GM23248 (cell line): ENCODE data around the gene REV3L. TPM values are rescaled to one million over a fixed set of nuclear protein-coding genes. Genes with fewer than 3 reads are reported as not detected.
A peak's percentile ranks its signal among the peaks of the same experiment; 100 is the strongest.

Source experiments
- DNase-seq: peaks from one replicate; pipeline ENCODE4 v3.0.0-alpha.2; 2015
- H2AFZ ChIP-seq: fragments of 200-600 bp; sonication (generic); 2 replicates; pipeline ENCODE4 v1.6.1; 2016; ENCODE audit warnings: antibody characterized with exemption
- H3F3A ChIP-seq: fragments of 200-600 bp; sonication (generic); 2 replicates; pipeline ENCODE4 v1.6.1; 2016; ENCODE audit warnings: mild to moderate bottlenecking, antibody characterized with exemption, mixed run types; ENCODE audit not compliant: insufficient read depth
- H3K27ac ChIP-seq: fragments of 200-600 bp; sonication (generic); 2 replicates; pipeline ENCODE4 v1.5.1; 2016; ENCODE audit warnings: mild to moderate bottlenecking
- H3K27me3 ChIP-seq: fragments of 200-600 bp; sonication (generic); replicated peaks from 2 replicates; pipeline ENCODE4 v1.6.1; 2016; ENCODE audit warnings: mild to moderate bottlenecking; ENCODE audit not compliant: insufficient read depth
- H3K36me3 ChIP-seq: fragments of 200-600 bp; sonication (generic); 2 replicates; pipeline ENCODE4 v1.6.1; 2016; ENCODE audit warnings: low read depth, mild to moderate bottlenecking
- H3K4me1 ChIP-seq: fragments of 200-600 bp; sonication (generic); 2 replicates; pipeline ENCODE4 v1.6.1; 2016; ENCODE audit warnings: mild to moderate bottlenecking; ENCODE audit not compliant: insufficient read depth
- H3K4me2 ChIP-seq: fragments of 200-600 bp; sonication (generic); one replicate; pipeline ENCODE4 v1.6.1; 2016; ENCODE audit warnings: mild to moderate bottlenecking; ENCODE audit not compliant: unreplicated experiment
- H3K4me3 ChIP-seq: fragments of 200-600 bp; sonication (generic); 2 replicates; pipeline ENCODE4 v1.5.1; 2016; ENCODE audit warnings: mild to moderate bottlenecking
- H3K79me2 ChIP-seq: fragments of 200-600 bp; sonication (generic); 2 replicates; pipeline ENCODE4 v1.6.1; 2016; ENCODE audit warnings: mild to moderate bottlenecking; ENCODE audit not compliant: insufficient read depth
- H3K9ac ChIP-seq: fragments of 200-600 bp; sonication (generic); 2 replicates; pipeline ENCODE4 v1.6.1; 2016; ENCODE audit warnings: mild to moderate bottlenecking
- H3K9me2 ChIP-seq: fragments of 200-600 bp; sonication (generic); 2 replicates; pipeline ENCODE4 v1.6.1; 2016; ENCODE audit warnings: mixed run types, mild to moderate bottlenecking, moderate library complexity; ENCODE audit not compliant: insufficient read depth
- H3K9me3 ChIP-seq: fragments of 200-600 bp; sonication (generic); one replicate; pipeline ENCODE4 v1.6.1; 2017; ENCODE audit warnings: low read depth
- H4K20me1 ChIP-seq: fragments of 200-600 bp; sonication (generic); 2 replicates; pipeline ENCODE4 v1.6.0; 2016; ENCODE audit not compliant: insufficient read depth
- EZH2 ChIP-seq: fragments of 200-600 bp; sonication (generic); IDR thresholded peaks from 2 replicates; pipeline ENCODE4 v1.6.1; 2018; ENCODE audit warnings: antibody characterized with exemption, mild to moderate bottlenecking; ENCODE audit not compliant: insufficient read depth, poor library complexity, severe bottlenecking
- EZH2phosphoT487 ChIP-seq: fragments of 200-600 bp; sonication (generic); IDR thresholded peaks from 2 replicates; pipeline ENCODE4 v1.6.1; 2018; ENCODE audit warnings: antibody characterized with exemption, moderate library complexity, mild to moderate bottlenecking, low read depth; ENCODE audit not compliant: insufficient read depth
- WGBS, 2 experiments: methylation state at CpG; one replicate each; pipeline ENCODE4 v1.1.6; 2015 to 2017; ENCODE audit warnings: low lambda C conversion rate in 2 of 2, low coverage in 1 of 2; ENCODE audit errors: missing lambda C conversion rate in 2 of 2; 5-methylcytosine and 5-hydroxymethylcytosine counted together
- in situ Hi-C: fragments of 300-500 bp; cut with MboI; formaldehyde crosslinking; loops from 2 replicates; pipeline ENCODE4 v1.15.0; 2020
- polyA plus RNA-seq: library from polyadenylated mRNA; unstranded; fragments of >200 nt; fragmentation: Nextera tagmentation; extraction: Ambion mirVana; gene quantifications from 2 replicates; pipeline ENCODE4 v1.2.1, GENCODE V29; 2016
- total RNA-seq: library from RNA; depleted of rRNA; stranded (reverse); fragments of >200 nt; shearing (Covaris generic); gene quantifications from 2 replicates; pipeline ENCODE4 v1.2.3, GENCODE V29; 2014

REV3L gene
- total and polyA plus RNA-seq, 2 experiments from 2014 or later = 25.0 to 25.1 TPM

DNA sequence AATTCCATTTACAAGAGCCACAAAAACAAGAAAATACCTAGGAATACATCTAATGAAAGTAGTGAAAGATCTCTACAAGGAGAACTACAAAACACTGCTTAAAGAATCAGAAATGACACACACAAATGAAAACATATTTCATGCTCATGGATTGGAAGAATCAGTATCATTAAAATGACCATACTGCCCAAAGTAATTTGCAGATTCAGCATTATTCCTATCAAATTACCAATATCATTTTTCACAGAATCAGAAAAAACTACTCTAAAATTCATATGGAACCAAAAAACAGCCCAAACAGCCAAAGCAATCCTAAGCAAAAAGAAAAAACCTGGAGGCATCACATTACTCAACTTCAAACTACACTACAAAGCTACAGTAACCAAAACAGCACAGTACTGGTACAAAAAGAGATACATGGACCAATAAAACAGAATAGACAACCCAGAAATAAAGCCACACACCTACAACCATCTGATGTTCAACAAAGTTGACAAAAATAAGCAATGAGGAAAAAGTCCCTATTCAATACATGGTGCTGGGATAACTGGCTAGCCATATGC lies 24.3 kb downstream of the REV3L start:
- in situ Hi-C loops = no loop called here
- Histone ChIP-seq H3K9me2 (no peaks in the 10 kb centered on the region), H4K20me1 (no peaks in the 10 kb centered on the region), H3K4me2 (no peak overlapping the region), H3K27ac (no peak overlapping the region), H3K27me3 (no peaks in the 10 kb centered on the region), H3F3A (no peaks in the 10 kb centered on the region; the same call in 1 of the 2 replicates), H3K79me2 (peaks cover 100% of the 10 kb centered on the region), H3K36me3 (peaks cover 8% of the 10 kb centered on the region), H3K9ac (no peak overlapping the region), H2AFZ (no peak overlapping the region), H3K4me3 (no peak overlapping the region), H3K4me1 (peaks cover 32% of the 10 kb centered on the region), H3K9me3 (no peaks in the 10 kb centered on the region)
- DNase-seq = no peak
- no peak for TF ChIP-seq EZH2
- no peak for TF ChIP-seq EZH2phosphoT487

DNA sequence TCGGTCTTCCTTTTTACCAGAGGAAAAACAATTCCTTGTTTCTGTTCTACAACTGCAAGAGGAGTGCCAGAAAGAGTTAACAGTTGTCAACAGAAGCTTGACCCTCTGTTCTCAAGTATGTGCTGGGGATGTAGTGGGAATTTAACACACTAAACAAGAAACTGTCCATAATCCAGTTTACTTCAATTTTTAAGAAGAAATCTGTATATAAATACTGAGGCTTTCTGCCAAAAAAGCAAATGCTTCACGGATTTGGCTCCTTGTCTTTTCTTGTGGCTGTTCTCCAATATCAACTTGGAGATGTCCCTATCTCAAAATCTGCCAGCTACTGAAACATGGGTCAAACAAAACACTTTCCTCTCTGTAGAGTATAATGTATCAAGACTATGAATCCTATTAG lies 26.8 kb downstream of the REV3L start:
- peaks cover 100% of the 10 kb centered on the region for H3K79me2 ChIP-seq
- no peaks in the 10 kb centered on the region for H3K27me3 ChIP-seq
- 52 to 55% methylated on average over 2 of the region's 2 CpGs for WGBS, 2 experiments
- no peak overlapping the region for H3K27ac ChIP-seq
- DNase-seq = peak; percentile 44
- H4K20me1 ChIP-seq = no peaks in the 10 kb centered on the region
- H3K36me3 ChIP-seq = peaks cover 8% of the 10 kb centered on the region
- H3F3A ChIP-seq = peaks cover 9% of the 10 kb centered on the region; the same call in 1 of the 2 replicates
- no peak for TF ChIP-seq EZH2phosphoT487
- TF ChIP-seq EZH2 = no peak
- H3K9ac ChIP-seq = no peak overlapping the region
- H2AFZ ChIP-seq = no peak overlapping the region
- H3K9me2 ChIP-seq = no peaks in the 10 kb centered on the region
- H3K9me3 ChIP-seq = no peaks in the 10 kb centered on the region
- H3K4me3 ChIP-seq = no peak overlapping the region
- H3K4me2 ChIP-seq = no peak overlapping the region
- peaks cover 15% of the 10 kb centered on the region for H3K4me1 ChIP-seq
- in situ Hi-C loops = no loop called here

DNA sequence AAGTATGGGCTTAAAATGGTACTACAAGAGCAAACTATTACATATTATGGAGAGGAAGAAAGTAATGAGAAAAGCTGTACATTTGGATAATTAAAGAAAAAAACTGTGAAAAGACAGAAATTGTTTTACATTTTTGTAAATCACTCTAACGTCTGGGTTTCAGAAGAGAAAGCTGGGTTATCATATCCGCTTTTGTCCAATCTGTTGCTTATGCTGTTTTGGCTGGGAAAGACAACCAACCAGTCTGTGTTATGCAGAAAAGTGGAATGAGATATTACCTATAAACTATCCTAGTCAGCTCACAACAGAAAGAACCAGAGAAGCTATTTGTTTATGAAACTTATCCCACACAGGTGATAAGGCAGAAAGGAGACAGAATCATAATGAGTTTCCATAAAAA lies 32.4 kb downstream of the REV3L start:
- Histone ChIP-seq H3K27ac (no peak overlapping the region), H4K20me1 (0 out of 2 replicates have a peak, but pooled peaks cover 9% of the 10 kb centered on the region), H3K4me2 (no peak overlapping the region), H2AFZ (no peak overlapping the region), H3K9ac (no peak overlapping the region), H3K79me2 (peaks cover 100% of the 10 kb centered on the region), H3K4me1 (peaks cover 29% of the 10 kb centered on the region), H3K36me3 (no peaks in the 10 kb centered on the region), H3K4me3 (no peak overlapping the region), H3K27me3 (no peaks in the 10 kb centered on the region), H3K9me3 (no peaks in the 10 kb centered on the region), H3F3A (peaks cover 17% of the 10 kb centered on the region; the same call in 1 of the 2 replicates), H3K9me2 (no peaks in the 10 kb centered on the region)
- in situ Hi-C loops = no loop called here
- WGBS, 2 experiments = 95 to 97% methylated on average over 2 of the region's 2 CpGs
- no peak for DNase-seq
- TF ChIP-seq EZH2 (no peak), EZH2phosphoT487 (no peak)

DNA sequence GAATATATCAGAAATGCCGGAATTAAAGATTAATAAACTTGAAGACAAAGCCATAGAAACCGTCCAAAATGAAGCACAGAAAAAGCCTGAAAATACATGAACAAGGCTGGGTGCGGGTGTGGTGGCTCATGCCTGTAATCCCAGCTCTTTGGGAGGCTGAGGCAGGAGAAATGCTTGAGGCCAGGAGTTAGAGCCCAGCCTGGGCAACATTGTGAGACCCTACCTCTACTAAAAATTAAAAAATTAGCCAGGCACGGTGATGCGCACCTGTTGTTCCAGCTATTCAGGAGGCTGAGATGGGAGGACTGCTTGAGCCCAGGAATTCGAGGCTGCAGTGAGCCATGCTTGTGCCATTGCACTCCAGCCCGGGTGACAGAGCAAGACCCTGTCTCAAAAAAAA lies 32.9 kb downstream of the REV3L start:
- peaks cover 32% of the 10 kb centered on the region for H3K4me1 ChIP-seq
- no peak overlapping the region for H3K27ac ChIP-seq
- H3K4me2 ChIP-seq = no peak overlapping the region
- no peak for DNase-seq
- H3K9ac ChIP-seq = no peak overlapping the region
- H3F3A ChIP-seq = peaks cover 17% of the 10 kb centered on the region; the same call in 1 of the 2 replicates
- no peak overlapping the region for H3K4me3 ChIP-seq
- peaks cover 100% of the 10 kb centered on the region for H3K79me2 ChIP-seq
- no peaks in the 10 kb centered on the region for H3K27me3 ChIP-seq
- no peaks in the 10 kb centered on the region for H3K36me3 ChIP-seq
- H2AFZ ChIP-seq = no peak overlapping the region
- TF ChIP-seq EZH2 (no peak), EZH2phosphoT487 (no peak)
- no peaks in the 10 kb centered on the region for H3K9me2 ChIP-seq
- 89 to 95% methylated on average over 7 of the region's 7 CpGs for WGBS, 2 experiments
- in situ Hi-C loops = no loop called here
- 0 out of 2 replicates have a peak, but pooled peaks cover 9% of the 10 kb centered on the region for H4K20me1 ChIP-seq
- H3K9me3 ChIP-seq = no peaks in the 10 kb centered on the region
